Esophagus squamous epithelium (tissue), 5 donors: Measurements from ENCODE around the gene TMEM178B. TPM values are rescaled to one million over a fixed set of nuclear protein-coding genes. Genes with fewer than 3 reads are reported as not detected.

ENCODE experiments used
- DNase-seq: peaks from one replicate; lab custom pipeline; 2025; lab: John Stamatoyannopoulos, UW
- H3K27ac ChIP-seq, 4 donors: fragments of 200-600 bp; sonication (generic); one replicate each; pipeline ENCODE4 v1.5.1; 2016 to 2019; ENCODE audit warnings: mild to moderate bottlenecking in 1 of 4
- H3K27me3 ChIP-seq, 4 donors: fragments of 200-600 bp; sonication (generic); 1 replicate in 3 of 4; 2 replicates in 1 of 4; pipeline versions ENCODE4 v1.5.1 to v1.6.0; 2017 to 2021; ENCODE audit warnings: antibody characterized with exemption in 1 of 4
- H3K36me3 ChIP-seq, 3 donors: fragments of 200-600 bp; sonication (generic); one replicate each; pipeline ENCODE4 v1.5.1; 2016 to 2019
- H3K4me1 ChIP-seq, 3 donors: fragments of 200-600 bp; sonication (generic); one replicate each; pipeline ENCODE4 v1.5.1; 2017 to 2019
- H3K4me3 ChIP-seq, 4 donors: fragments of 200-600 bp; sonication (generic); 1 replicate in 3 of 4; 2 replicates in 1 of 4; pipeline ENCODE4 v1.5.1; 2016 to 2019; ENCODE audit warnings: mild to moderate bottlenecking in 2 of 4, moderate library complexity in 1 of 4
- H3K9me3 ChIP-seq, 3 donors: fragments of 200-600 bp; sonication (generic); one replicate each; pipeline ENCODE4 v1.5.1; 2016 to 2019
- POLR2A ChIP-seq, 4 donors: fragments of 450-650 bp; IDR thresholded peaks; one replicate each; pipeline ENCODE4 v1.6.1; 2017; ENCODE audit warnings: antibody characterized with exemption in 4 of 4, mild to moderate bottlenecking in 4 of 4, moderate library complexity in 3 of 4
- WGBS, 2 donors: methylation state at CpG; one replicate each; pipeline ENCODE4 v1.1.5; 2018; 5-methylcytosine and 5-hydroxymethylcytosine counted together
- intact Hi-C: fragments of 100-400 bp; cut with DNase I; formaldehyde crosslinking; loops from one replicate; pipeline ENCODE4 v1.15.0; 2022
- total RNA-seq, 4 donors: library from RNA; depleted of rRNA; stranded (reverse); fragments of >200 nt; gene quantifications; one replicate each; pipeline ENCODE4 v1.1.0, GENCODE V29; 2016
- TF ChIP-seq, protein P1 (sequence below), 6 experiments: fragments of 450-650 bp in 4 of 6; fragments of 200-600 bp in 2 of 6; sonication (generic) in 2 of 6; IDR thresholded peaks; one replicate each; pipeline ENCODE4 v1.5.1; 2016 to 2019; ENCODE audit warnings: antibody characterized with exemption in 6 of 6, mild to moderate bottlenecking in 4 of 6, moderate library complexity in 4 of 6
- donor health status: DM: yes; HTN: yes; CAD: no.

The TMEM178B gene
- total RNA-seq, 4 donors from 2014 or later, result 0.95 to 1.7 (median 1.2) TPM

DNA sequence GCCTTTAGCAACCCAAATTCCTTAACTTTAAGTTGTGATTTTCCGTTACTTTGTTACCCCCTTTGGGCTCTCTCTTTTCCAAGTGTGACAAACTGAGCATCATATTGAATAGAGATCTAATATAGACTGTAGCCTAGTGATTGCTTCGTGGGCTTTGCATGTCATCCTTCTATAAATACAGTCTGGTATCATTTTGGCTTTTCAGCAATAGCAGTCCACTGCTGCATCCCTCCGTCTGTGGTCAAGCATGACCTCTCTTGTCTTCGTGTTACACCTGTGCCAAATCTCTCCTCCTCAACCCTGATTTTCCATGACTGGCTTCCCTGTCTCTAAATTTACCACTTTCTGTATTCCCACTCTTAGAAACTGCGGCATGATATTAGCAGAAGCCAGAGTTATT, 423.5 kb downstream of the TMEM178B start:
- Histone ChIP-seq H3K27me3 (no peaks in the 10 kb centered on the region), H3K36me3 (no peaks in the 10 kb centered on the region), H3K4me3 (no peak overlapping the region), H3K27ac (no peak overlapping the region), H3K4me1 (no peaks in the 10 kb centered on the region), H3K9me3 (no peaks in the 10 kb centered on the region)
- 72 to 76% methylated on average over 5 of the region's 5 CpGs for WGBS, 2 donors
- intact Hi-C loops, result no loop called here
- no peak for TF ChIP-seq POLR2A (IDR thresholded peaks at IDR 0.05)
- TF ChIP-seq, protein P1, sequence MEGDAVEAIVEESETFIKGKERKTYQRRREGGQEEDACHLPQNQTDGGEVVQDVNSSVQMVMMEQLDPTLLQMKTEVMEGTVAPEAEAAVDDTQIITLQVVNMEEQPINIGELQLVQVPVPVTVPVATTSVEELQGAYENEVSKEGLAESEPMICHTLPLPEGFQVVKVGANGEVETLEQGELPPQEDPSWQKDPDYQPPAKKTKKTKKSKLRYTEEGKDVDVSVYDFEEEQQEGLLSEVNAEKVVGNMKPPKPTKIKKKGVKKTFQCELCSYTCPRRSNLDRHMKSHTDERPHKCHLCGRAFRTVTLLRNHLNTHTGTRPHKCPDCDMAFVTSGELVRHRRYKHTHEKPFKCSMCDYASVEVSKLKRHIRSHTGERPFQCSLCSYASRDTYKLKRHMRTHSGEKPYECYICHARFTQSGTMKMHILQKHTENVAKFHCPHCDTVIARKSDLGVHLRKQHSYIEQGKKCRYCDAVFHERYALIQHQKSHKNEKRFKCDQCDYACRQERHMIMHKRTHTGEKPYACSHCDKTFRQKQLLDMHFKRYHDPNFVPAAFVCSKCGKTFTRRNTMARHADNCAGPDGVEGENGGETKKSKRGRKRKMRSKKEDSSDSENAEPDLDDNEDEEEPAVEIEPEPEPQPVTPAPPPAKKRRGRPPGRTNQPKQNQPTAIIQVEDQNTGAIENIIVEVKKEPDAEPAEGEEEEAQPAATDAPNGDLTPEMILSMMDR (IDR thresholded peaks at IDR 0.05), result no peak
- no peak for DNase-seq

DNA sequence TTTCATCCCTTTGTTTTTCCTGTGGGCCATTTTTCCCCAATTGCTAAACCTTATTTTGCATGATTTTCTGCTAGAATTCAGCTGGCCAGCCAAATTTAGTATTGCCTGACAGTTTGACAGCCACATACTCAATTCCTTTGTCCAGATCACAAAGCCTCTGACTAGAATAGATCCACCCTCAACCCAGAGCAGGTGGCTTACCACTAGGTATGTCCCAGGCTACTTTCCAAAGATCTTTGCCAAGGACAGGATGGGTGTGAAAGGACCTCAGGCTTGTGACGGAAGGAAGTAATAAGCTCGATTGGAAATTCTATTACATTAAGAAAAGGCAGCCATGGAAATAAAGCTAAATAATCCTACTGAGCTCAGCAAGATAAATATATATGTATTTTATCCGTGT, 426.7 kb downstream of the TMEM178B start:
- Histone ChIP-seq H3K27me3 (no peaks in the 10 kb centered on the region), H3K4me1 (no peaks in the 10 kb centered on the region), H3K27ac (no peak overlapping the region), H3K9me3 (no peaks in the 10 kb centered on the region), H3K4me3 (no peak overlapping the region), H3K36me3 (no peaks in the 10 kb centered on the region)
- no peak for DNase-seq
- TF ChIP-seq POLR2A (IDR thresholded peaks at IDR 0.05), result no peak
- TF ChIP-seq, protein P1 (IDR thresholded peaks at IDR 0.05), result no peak
- intact Hi-C loops, result no loop called here
- 62 to 73% methylated on average over 3 of the region's 3 CpGs for whole genome bisulfite sequencing, 2 donors

DNA sequence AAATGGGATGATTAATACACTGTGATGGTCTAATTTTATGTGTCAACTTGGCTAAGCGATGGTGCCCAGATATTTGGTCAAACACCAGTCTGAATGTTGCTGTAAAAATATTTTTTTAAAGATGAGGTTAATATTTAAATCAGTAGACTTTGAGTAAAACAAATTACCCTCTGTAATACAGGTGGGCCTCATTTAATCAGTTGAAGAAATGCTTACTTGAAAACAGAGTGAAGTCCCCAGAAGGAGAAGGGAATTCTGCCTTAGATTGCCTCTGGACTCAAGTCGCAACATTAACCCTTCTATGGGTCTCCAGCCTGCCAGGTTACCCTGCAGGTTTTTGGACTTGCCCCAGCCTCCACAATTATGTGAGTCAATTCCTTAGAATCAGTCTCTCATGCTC, 427.6 kb downstream of the TMEM178B start:
- no peak for DNase-seq
- 82 to 97% methylated on average over 2 of the region's 2 CpGs for WGBS, 2 donors
- no peaks in the 10 kb centered on the region for H3K9me3 ChIP-seq
- no peak overlapping the region for H3K27ac ChIP-seq
- intact Hi-C loops, result no loop called here
- no peak overlapping the region for H3K4me3 ChIP-seq
- no peaks in the 10 kb centered on the region for H3K4me1 ChIP-seq
- H3K36me3 ChIP-seq, result no peaks in the 10 kb centered on the region
- no peaks in the 10 kb centered on the region for H3K27me3 ChIP-seq
- TF ChIP-seq, protein P1 (IDR thresholded peaks at IDR 0.05), result no peak
- TF ChIP-seq POLR2A (IDR thresholded peaks at IDR 0.05), result no peak

DNA sequence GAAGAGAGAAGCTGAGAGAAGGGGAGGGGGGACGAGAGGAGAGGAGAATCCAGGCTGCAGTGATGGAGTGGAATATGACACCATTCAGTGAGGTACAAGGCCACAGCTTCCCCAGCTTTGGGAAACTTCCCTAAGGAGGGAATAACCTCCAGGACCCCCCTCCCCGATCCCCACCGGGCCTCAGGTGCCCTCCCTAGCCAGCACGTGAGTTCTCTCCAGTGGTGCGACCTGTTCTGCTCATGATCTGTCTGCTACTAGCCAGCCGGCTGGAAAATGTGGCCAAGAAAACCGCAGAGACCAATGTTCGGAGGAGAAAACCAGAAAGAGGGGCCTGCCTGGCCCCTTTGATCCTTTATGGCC, 437.4 kb downstream of the TMEM178B start:
- DNase-seq, result no peak
- H3K27me3 ChIP-seq, result peaks cover 0 to 42% (median 0%) of the 10 kb centered on the region in 4 donors
- intact Hi-C loops, result no loop called here
- no peak overlapping the region for H3K27ac ChIP-seq
- TF ChIP-seq, protein P1 (IDR thresholded peaks at IDR 0.05), result no peak
- TF ChIP-seq POLR2A (IDR thresholded peaks at IDR 0.05), result no peak
- no peaks in the 10 kb centered on the region for H3K9me3 ChIP-seq
- peaks cover 0 to 13% (median 4%) of the 10 kb centered on the region in 3 donors for H3K4me1 ChIP-seq
- no peaks in the 10 kb centered on the region for H3K36me3 ChIP-seq
- WGBS, 2 donors, result 0 to 10% methylated on average over 1 to 6 of the region's 8 CpGs
- peak overlapping the region; percentile 1 to 51 (median 36) for H3K4me3 ChIP-seq

DNA sequence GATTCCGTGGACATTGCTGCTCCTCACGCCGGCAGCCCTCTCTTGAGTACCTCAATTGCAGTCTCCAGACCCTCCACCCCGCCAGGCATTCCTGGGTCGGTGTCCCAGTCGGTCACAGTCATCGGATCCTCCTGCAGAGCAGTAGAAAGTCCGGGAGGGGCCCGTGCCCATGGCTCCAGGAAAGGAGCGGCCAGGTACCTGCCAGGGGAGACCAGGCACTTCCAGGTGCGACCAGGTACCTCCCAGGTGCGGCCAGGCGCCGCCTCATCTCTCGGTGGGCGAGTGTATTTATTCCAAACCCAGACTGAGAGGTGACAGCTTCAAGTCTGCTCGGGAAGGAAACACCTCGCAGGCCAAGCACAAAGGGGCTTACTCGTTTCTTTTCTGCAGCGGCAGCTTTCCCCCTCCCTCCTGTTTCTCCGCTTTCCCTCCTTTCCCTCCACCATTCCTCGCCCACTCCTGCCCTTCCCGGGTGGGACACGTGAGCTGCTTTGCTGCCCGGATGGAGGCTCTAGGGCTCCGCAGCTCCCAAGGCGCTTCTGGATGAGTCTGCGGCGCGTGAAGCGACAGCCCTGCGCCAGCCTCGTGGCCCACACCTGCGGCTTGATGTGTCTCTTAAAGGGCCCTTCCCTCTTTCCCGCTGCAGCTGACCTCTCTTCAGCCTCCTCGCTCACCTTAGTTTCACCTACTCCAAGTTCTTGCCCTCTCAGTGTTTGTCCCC, 438.0 kb downstream of the TMEM178B start:
- no peak for DNase-seq
- no peak overlapping the region for H3K27ac ChIP-seq
- peaks cover 0 to 13% (median 4%) of the 10 kb centered on the region in 3 donors for H3K4me1 ChIP-seq
- TF ChIP-seq, protein P1 (IDR thresholded peaks at IDR 0.05), result no peak
- no peak for TF ChIP-seq POLR2A (IDR thresholded peaks at IDR 0.05)
- H3K27me3 ChIP-seq, result peaks cover 0 to 42% (median 0%) of the 10 kb centered on the region in 4 donors
- intact Hi-C loops, result no loop called here
- WGBS, 2 donors, result 4 to 6% methylated on average over 21 to 23 of the region's 36 CpGs
- peak overlapping the region; percentile 1 to 51 (median 36) for H3K4me3 ChIP-seq
- H3K9me3 ChIP-seq, result no peaks in the 10 kb centered on the region
- no peaks in the 10 kb centered on the region for H3K36me3 ChIP-seq
